Retinal pigment epithelial cell (primary cell): Measurements from ENCODE around the gene RORB.

Experiments used
- DNase-seq: peaks from one replicate; pipeline ENCODE4 v3.0.0-alpha.2; 2010; ENCODE audit warnings: low read depth
- H3K4me3 ChIP-seq: 2 replicates; pipeline ENCODE4 v1.5.1; 2011; ENCODE audit warnings: mild to moderate bottlenecking, low read length, control low read depth, moderate library complexity
- CTCF ChIP-seq: conservative IDR thresholded peaks from 2 replicates; pipeline ENCODE4 v1.5.1; 2011; ENCODE audit warnings: low read depth, low read length, control low read depth, inconsistent platforms

Gene RORB

DNA sequence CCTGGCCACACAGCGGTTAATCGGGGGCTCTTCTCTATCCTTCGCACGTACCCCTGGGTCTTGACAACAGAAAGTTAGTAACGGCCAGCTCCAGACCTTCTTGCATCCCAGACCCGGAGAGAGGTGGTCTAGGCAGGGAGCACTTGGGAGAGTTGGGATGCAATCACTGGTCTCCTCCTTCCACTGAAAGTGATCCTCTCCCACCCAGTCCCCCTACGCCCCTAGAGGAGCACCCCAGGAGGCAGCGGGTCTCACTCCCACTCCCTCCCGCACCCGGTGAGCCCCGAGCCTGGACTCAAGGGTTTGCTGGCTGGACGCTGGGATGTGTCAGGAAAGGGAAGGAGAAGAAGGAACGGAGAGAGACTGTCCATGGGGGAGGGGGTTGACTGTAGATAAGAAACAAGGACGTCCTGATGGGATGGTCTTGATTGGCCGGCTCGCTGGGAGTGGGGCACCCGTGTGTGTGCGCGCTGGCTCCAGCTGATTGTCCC lies 2.0 kb downstream of the RORB start:
- no peak for DNase-seq
- no peak for TF ChIP-seq CTCF
- peak overlapping the region; percentile 79 for H3K4me3 ChIP-seq

- no peak for TF ChIP-seq CTCF
- no peak for DNase-seq
- H3K4me3 ChIP-seq: peak overlapping the region; percentile 79
Observed at GRCh38 chr9:74499770-74500583, 2.8 kb downstream of the RORB start.

GRCh38 chr9:74500584-74500924 lies 3.4 kb downstream of the RORB start:
- TF ChIP-seq CTCF: no peak
- no peak overlapping the region for H3K4me3 ChIP-seq
- DNase-seq: no peak

DNA sequence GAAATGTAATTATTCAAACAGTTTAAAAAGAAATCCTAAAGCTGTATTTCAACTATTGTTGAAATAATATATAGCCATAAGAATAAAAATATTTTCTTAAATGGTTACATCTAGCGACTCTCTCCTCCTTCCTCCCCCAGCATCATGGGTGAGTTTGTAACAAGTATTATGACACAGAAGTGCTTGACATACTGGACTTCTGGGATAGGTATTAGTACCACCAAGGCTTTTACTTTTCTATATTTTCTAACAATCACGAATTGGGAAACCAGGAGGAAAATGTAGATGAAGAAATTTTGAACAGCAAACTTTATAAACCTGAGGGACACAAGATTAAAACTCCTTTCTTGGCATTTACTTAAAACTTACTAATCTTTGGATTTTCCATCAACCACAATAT lies 4.4 kb downstream of the RORB start:
- H3K4me3 ChIP-seq: no peak overlapping the region
- DNase-seq: no peak
- TF ChIP-seq CTCF: no peak

GRCh38 chr9:74503219-74503618 lies 6.1 kb downstream of the RORB start:
- no peak for TF ChIP-seq CTCF

GRCh38 chr9:74503666-74504065 lies 6.5 kb downstream of the RORB start:
- no peak for TF ChIP-seq CTCF
- no peak for DNase-seq

More at GRCh38 chr9:74503219-74503618, 6.1 kb downstream of the RORB start:
- H3K4me3 ChIP-seq: no peak overlapping the region
- no peak for DNase-seq

DNA sequence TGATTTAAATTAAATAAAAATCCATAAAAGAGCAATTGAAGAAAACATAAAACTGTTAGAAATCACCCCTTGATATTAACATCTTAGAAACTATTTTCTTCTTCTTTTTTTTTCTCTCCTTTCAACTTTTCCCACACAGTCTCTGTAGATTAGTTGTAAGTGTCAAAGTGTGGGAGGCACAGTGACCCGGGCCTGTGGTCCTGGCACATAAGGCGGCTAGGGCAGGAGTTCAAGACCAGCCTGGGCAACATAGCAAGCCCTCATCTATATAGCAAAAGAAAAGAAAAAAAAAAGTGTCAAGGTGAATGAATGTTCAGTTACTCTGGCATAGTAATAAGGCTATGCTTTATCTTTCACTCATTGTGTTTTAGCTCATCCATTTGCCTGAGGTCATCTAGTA lies 14.2 kb downstream of the RORB start:
- TF ChIP-seq CTCF: no peak
- H3K4me3 ChIP-seq: no peak overlapping the region
- DNase-seq: no peak

More at GRCh38 chr9:74503666-74504065, 6.5 kb downstream of the RORB start:
- no peak overlapping the region for H3K4me3 ChIP-seq
